ENCODE measurements around the gene EGFL7.

- no peak for TF ChIP-seq CTCF (IDR thresholded peaks at IDR 0.05; ENCODE audit: control extremely low read depth in 1 of 3, insufficient read depth in 1 of 3, low read depth in 1 of 3, low read length in 3 of 3)
- no peak for TF ChIP-seq RNF2 (IDR thresholded peaks at IDR 0.05; ENCODE audit: borderline replicate concordance, low read depth, low read length, missing control alignments, poor library complexity, severe bottlenecking)
- TF ChIP-seq EGR1 (IDR thresholded peaks at IDR 0.05; ENCODE audit: borderline replicate concordance, low read depth, low read length), result no peak
- TF ChIP-seq SRF (IDR thresholded peaks at IDR 0.05; ENCODE audit: low read depth, low read length), result no peak
- no peak for TF ChIP-seq SP1 (IDR thresholded peaks at IDR 0.05; ENCODE audit: low read depth, low read length)
- TF ChIP-seq JUND (IDR thresholded peaks at IDR 0.05; ENCODE audit: low read length), result no peak
- TF ChIP-seq MAX (IDR thresholded peaks at IDR 0.05), result no peak
- no peak for TF ChIP-seq SIN3A (conservative IDR thresholded peaks at IDR 0.05 in 1 of 2, IDR thresholded peaks at IDR 0.05 in 1 of 2; ENCODE audit: low read depth in 1 of 2, low read length in 2 of 2)
- TF ChIP-seq POLR2A (IDR thresholded peaks at IDR 0.05; ENCODE audit: control extremely low read depth in 1 of 2, low read depth in 2 of 2, low read length in 2 of 2), result no peak
- TF ChIP-seq CHD1 (IDR thresholded peaks at IDR 0.05; ENCODE audit: low read depth, low read length), result no peak
- no peak for TF ChIP-seq EZH2 (IDR thresholded peaks at IDR 0.05; ENCODE audit: low read depth, low read length, severe bottlenecking)
Observed at GRCh38 chr9:136629001-136629878, 33.5 kb upstream of the EGFL7 start.
